ENCODE results near the gene GABRB3. TPM values are rescaled to one million over a fixed set of nuclear protein-coding genes. Genes with fewer than 3 reads are reported as not detected.

The GABRB3 gene
- total and polyA plus RNA-seq, 2 of the 8 experiments (the other 6 are each of a cell fraction or from before 2014, with no cell fraction given) = 98.8 to 163 TPM

DNA sequence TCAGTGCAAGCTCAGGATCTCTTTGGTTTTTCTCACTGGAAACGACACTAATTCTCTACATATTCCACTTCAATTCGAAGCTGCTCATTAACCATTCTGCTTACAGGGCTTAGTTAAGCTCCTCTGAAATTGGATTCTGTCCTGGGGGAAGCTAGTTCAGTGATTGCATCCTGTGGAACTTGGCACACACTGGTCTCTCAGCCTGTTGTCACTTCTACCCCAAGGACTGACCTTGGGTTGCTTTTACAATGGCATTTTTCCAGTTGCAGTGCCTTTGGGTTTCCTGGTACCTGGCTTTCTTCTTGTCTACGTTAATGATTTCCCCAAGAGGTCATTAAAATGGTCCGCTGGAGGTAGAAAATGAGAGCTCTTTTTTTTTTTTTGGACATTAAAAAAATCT, 33.3 kb upstream of the GABRB3 start:
- Histone ChIP-seq H2AFZ (ENCODE audit: low read length) (peak overlapping the region; percentile 58; the same call in 1 of the 2 replicates), H3K27ac (ENCODE audit: low read depth, low read length) (no peak overlapping the region), H3K9me3 (ENCODE audit: insufficient read depth in 2 of 2, low read depth in 1 of 2, low read length in 1 of 2) (peaks cover 0 to 3% of the 10 kb centered on the region in 2 experiments; a peak in 2 of 4 replicates), H3K18ac (ENCODE audit: extremely low read depth, low read length) (no peak overlapping the region), H3K4me1 (replicated peaks in 1 of 4; ENCODE audit: control insufficient read depth in 3 of 4, insufficient read depth in 4 of 4, low read length in 3 of 4) (no peaks in the 10 kb centered on the region), H2BK20ac (ENCODE audit: low read length) (no peak overlapping the region), H3K14ac (ENCODE audit: insufficient read length) (no peak overlapping the region), H2AK5ac (ENCODE audit: low read depth, low read length) (no peak overlapping the region), H4K8ac (ENCODE audit: extremely low read depth, insufficient read depth, low read length) (no peak overlapping the region), H3K27me3 (replicated peaks in 1 of 4; ENCODE audit: control insufficient read depth in 3 of 4, extremely low read depth in 1 of 4, insufficient read depth in 3 of 4, low read length in 3 of 4) (peaks cover 0 to 2% (median 0%) of the 10 kb centered on the region in 4 experiments; a peak in 1 of 7 replicates), H2BK15ac (ENCODE audit: low read length) (no peak overlapping the region), H4K20me1 (replicated peaks in 1 of 2; ENCODE audit: control insufficient read depth in 1 of 2, insufficient read depth in 2 of 2, low read length in 2 of 2) (no peaks in the 10 kb centered on the region), H2BK120ac (replicated peaks; ENCODE audit: low read depth, low read length) (no peak overlapping the region), H3K4me2 (ENCODE audit: insufficient read depth in 1 of 2, low read depth in 2 of 2, low read length in 2 of 2) (no peak overlapping the region), H3K9ac (replicated peaks in 1 of 4; ENCODE audit: extremely low read depth in 1 of 4, low read depth in 3 of 4, low read length in 3 of 4) (no peak overlapping the region), H3K56ac (replicated peaks; ENCODE audit: insufficient read length, low read depth, low read length) (no peak overlapping the region), H3K36me3 (ENCODE audit: control insufficient read depth in 2 of 4, insufficient read depth in 4 of 4, low read length in 3 of 4) (no peaks in the 10 kb centered on the region), H4K91ac (replicated peaks; ENCODE audit: insufficient read length, low read length) (no peak overlapping the region), H3K79me2 (ENCODE audit: control insufficient read depth in 1 of 2, insufficient read depth in 2 of 2, low read length in 2 of 2) (no peaks in the 10 kb centered on the region), H4K5ac (ENCODE audit: insufficient read length, low read depth, low read length) (no peak overlapping the region), H2BK5ac (ENCODE audit: low read depth, low read length) (no peak overlapping the region), H2BK12ac (ENCODE audit: low read depth, low read length) (no peak overlapping the region), H3K23ac (ENCODE audit: insufficient read length) (no peak overlapping the region), H3K23me2 (ENCODE audit: low read depth, low read length) (no peaks in the 10 kb centered on the region), H3K4me3 (ENCODE audit: extremely low read depth in 1 of 4, insufficient read depth in 2 of 4, low read depth in 3 of 4, low read length in 4 of 4) (no peak overlapping the region), H3K4ac (replicated peaks; ENCODE audit: insufficient read length, low read depth, low read length) (no peak overlapping the region), H3K79me1 (ENCODE audit: low read depth, low read length) (no peaks in the 10 kb centered on the region)
- TF ChIP-seq PHF8 (conservative IDR thresholded peaks at IDR 0.05; ENCODE audit: low read depth, low read length) = no peak
- no peak for TF ChIP-seq SAP30 (IDR thresholded peaks at IDR 0.05; ENCODE audit: insufficient read depth, insufficient replicate concordance, low read length)
- TF ChIP-seq CEBPB (IDR thresholded peaks at IDR 0.05; ENCODE audit: low read depth, low read length) = no peak
- no peak for TF ChIP-seq TAF1 (IDR thresholded peaks at IDR 0.05; ENCODE audit: low read depth, low read length)
- no peak for TF ChIP-seq RFX5 (IDR thresholded peaks at IDR 0.05; ENCODE audit: borderline replicate concordance, low read depth, low read length)
- TF ChIP-seq SIN3A (conservative IDR thresholded peaks at IDR 0.05 in 1 of 2, IDR thresholded peaks at IDR 0.05 in 1 of 2; ENCODE audit: low read depth in 1 of 2, low read length in 2 of 2) = no peak
- TF ChIP-seq SRF (IDR thresholded peaks at IDR 0.05; ENCODE audit: low read depth, low read length) = no peak
- TF ChIP-seq BACH1 (IDR thresholded peaks at IDR 0.05; ENCODE audit: low read length) = no peak
- TF ChIP-seq POLR2AphosphoS5 (IDR thresholded peaks at IDR 0.05; ENCODE audit: low read depth, low read length) = no peak
- no peak for TF ChIP-seq POLR2A (IDR thresholded peaks at IDR 0.05; ENCODE audit: control extremely low read depth in 1 of 2, low read depth in 2 of 2, low read length in 2 of 2)
- no peak for TF ChIP-seq BRCA1 (IDR thresholded peaks at IDR 0.05; ENCODE audit: low read depth, low read length)
- no peak for TF ChIP-seq FOSL1 (IDR thresholded peaks at IDR 0.05; ENCODE audit: insufficient read depth, low read depth, low read length)
- TF ChIP-seq KDM4A (IDR thresholded peaks at IDR 0.05; ENCODE audit: low read depth, low read length, severe bottlenecking) = no peak
- no peak for TF ChIP-seq BCL11A (IDR thresholded peaks at IDR 0.05; ENCODE audit: low read depth in 2 of 2, low read length in 2 of 2)
- no peak for TF ChIP-seq SP4 (IDR thresholded peaks at IDR 0.05; ENCODE audit: low read length)
- no peak for FAIRE-seq
- POLR2A ChIA-PET (ENCODE audit: partially characterized antibody) = no interaction called here
- no peak for DNase-seq (ENCODE audit: low read depth in 1 of 2, low spot score in 2 of 2)
- CTCF ChIA-PET (ENCODE audit: partially characterized antibody) = interaction anchor here (0.6 to 0.7 kb wide), 2 partner anchors 169 to 1099 kb away, joined by 3 read pairs; no protein-coding TSS in a partner anchor
- 87% methylated on average over 4 of the region's 4 CpGs; no CpG with 5 or more reads in 1 of the 2 experiments for WGBS, 2 experiments (ENCODE audit: extremely low coverage in 1 of 2, insufficient coverage in 1 of 2, insufficient read length in 1 of 2, insufficient replicate concordance in 2 of 2, low coverage in 1 of 2, low lambda C conversion rate in 2 of 2, missing lambda C conversion rate in 1 of 2)

Measured in H1 (cell line).